H1 (cell line): ENCODE results near the gene CENPV. TPM values are rescaled to one million over a fixed set of nuclear protein-coding genes. Genes with fewer than 3 reads are reported as not detected.

Source experiments
- CTCF ChIA-PET: fragments of 300-600 bp; sonication (Branson Sonifier 250); formaldehyde crosslinking; loops from one replicate; lab custom pipeline; 2021; ENCODE audit not compliant: partially characterized antibody; lab: Charles Lee
- POLR2A ChIA-PET: fragments of 300-600 bp; sonication (Branson Sonifier 250); formaldehyde crosslinking; loops from one replicate; lab custom pipeline; 2021; ENCODE audit warnings: inconsistent platforms; ENCODE audit not compliant: partially characterized antibody; lab: Charles Lee
- DNase-seq, 2 experiments: peaks; one replicate each; pipeline versions ENCODE4 v3.0.0 to v3.0.0-alpha.2; 2010 to 2022; ENCODE audit warnings: low spot score in 2 of 2, low read depth in 1 of 2, mixed read lengths in 1 of 2
- FAIRE-seq: peaks from 2 replicates; lab custom pipeline; 2011; peaks lifted over from hg19 to GRCh38; lab: Jason Lieb, UNC
- H2AFZ ChIP-seq: 2 replicates; pipeline ENCODE4 v1.8.1; 2012; ENCODE audit warnings: low read length, inconsistent platforms
- H2AK5ac ChIP-seq: 2 replicates; pipeline ENCODE4 v1.6.1; 2013; ENCODE audit warnings: low read depth, low read length
- H2BK120ac ChIP-seq: replicated peaks from 2 replicates; pipeline ENCODE3; 2013; ENCODE audit warnings: low read depth, low read length, inconsistent platforms
- H2BK12ac ChIP-seq: 2 replicates; pipeline ENCODE4 v1.6.1; 2013; ENCODE audit warnings: low read depth, low read length
- H2BK15ac ChIP-seq: 2 replicates; pipeline ENCODE4 v1.6.1; 2013; ENCODE audit warnings: low read length
- H2BK20ac ChIP-seq: 2 replicates; pipeline ENCODE4 v1.6.1; 2013; ENCODE audit warnings: low read length
- H2BK5ac ChIP-seq: 2 replicates; pipeline ENCODE4 v1.6.1; 2013; ENCODE audit warnings: low read depth, low read length
- H3K14ac ChIP-seq: 2 replicates; pipeline ENCODE4 v1.6.1; 2013; ENCODE audit warnings: inconsistent platforms; ENCODE audit not compliant: insufficient read length
- H3K18ac ChIP-seq: 2 replicates; pipeline ENCODE4 v1.6.1; 2013; ENCODE audit warnings: low read length; ENCODE audit errors: extremely low read depth
- H3K23ac ChIP-seq: 2 replicates; pipeline ENCODE4 v1.6.1; 2013; ENCODE audit warnings: inconsistent platforms; ENCODE audit not compliant: insufficient read length
- H3K23me2 ChIP-seq: 2 replicates; pipeline ENCODE4 v1.6.1; 2013; ENCODE audit warnings: low read depth, low read length
- H3K27ac ChIP-seq: 2 replicates; pipeline ENCODE4 v1.6.1; 2011; ENCODE audit warnings: low read depth, low read length, inconsistent platforms
- H3K27me3 ChIP-seq, 4 experiments: replicated peaks in 1 of 4; 1 replicate in 1 of 4; 2 replicates in 3 of 4; pipeline versions ENCODE4 v1.6.1 to v1.8.1; 2011 to 2013; ENCODE audit warnings: low read length in 3 of 4, mild to moderate bottlenecking in 3 of 4, inconsistent platforms in 2 of 4, mixed read lengths in 2 of 4, moderate library complexity in 1 of 4; ENCODE audit not compliant: control insufficient read depth in 3 of 4, insufficient read depth in 3 of 4; ENCODE audit errors: extremely low read depth in 1 of 4
- H3K36me3 ChIP-seq, 4 experiments: 2 replicates each; pipeline versions ENCODE4 v1.6.1 to v1.8.1; 2011 to 2013; ENCODE audit warnings: mild to moderate bottlenecking in 4 of 4, low read length in 3 of 4, moderate library complexity in 2 of 4, control low read depth in 1 of 4, inconsistent platforms in 1 of 4; ENCODE audit not compliant: insufficient read depth in 4 of 4, control insufficient read depth in 2 of 4
- H3K4ac ChIP-seq: replicated peaks from 2 replicates; pipeline ENCODE3; 2013; ENCODE audit warnings: low read length, low read depth, mixed read lengths, inconsistent platforms; ENCODE audit not compliant: insufficient read length
- H3K4me1 ChIP-seq, 4 experiments: replicated peaks in 1 of 4; 1 replicate in 1 of 4; 2 replicates in 3 of 4; pipeline versions ENCODE4 v1.6.1 to v1.8.1; 2011 to 2013; ENCODE audit warnings: low read length in 3 of 4, inconsistent platforms in 2 of 4, mixed read lengths in 1 of 4; ENCODE audit not compliant: insufficient read depth in 4 of 4, control insufficient read depth in 3 of 4
- H3K4me2 ChIP-seq, 2 experiments: 2 replicates each; pipeline versions ENCODE4 v1.6.1 to v1.8.1; 2011 to 2013; ENCODE audit warnings: low read depth in 2 of 2, low read length in 2 of 2, control low read depth in 1 of 2, inconsistent platforms in 1 of 2, mild to moderate bottlenecking in 1 of 2; ENCODE audit not compliant: insufficient read depth in 1 of 2
- H3K4me3 ChIP-seq, 4 experiments: fragments of 200-600, 300-600 bp in 1 of 4; sonication (generic), shearing (Covaris generic), sonication (Bioruptor Twin) in 1 of 4; 2 replicates each; pipeline versions ENCODE4 v1.5.1 to v1.8.1; 2011 to 2016; ENCODE audit warnings: low read length in 4 of 4, low read depth in 3 of 4, control low read depth in 2 of 4, inconsistent platforms in 2 of 4, mild to moderate bottlenecking in 2 of 4, mixed read lengths in 1 of 4, moderate library complexity in 1 of 4; ENCODE audit not compliant: insufficient read depth in 2 of 4; ENCODE audit errors: extremely low read depth in 1 of 4
- H3K56ac ChIP-seq: replicated peaks from 2 replicates; pipeline ENCODE3; 2013; ENCODE audit warnings: low read depth, mild to moderate bottlenecking, mixed read lengths, low read length, inconsistent platforms; ENCODE audit not compliant: insufficient read length
- H3K79me1 ChIP-seq: 2 replicates; pipeline ENCODE4 v1.6.1; 2013; ENCODE audit warnings: low read depth, low read length, control low read depth
- H3K79me2 ChIP-seq, 2 experiments: 2 replicates each; pipeline versions ENCODE4 v1.6.1 to v1.8.1; 2012 to 2013; ENCODE audit warnings: low read length in 2 of 2, mild to moderate bottlenecking in 2 of 2, inconsistent platforms in 1 of 2; ENCODE audit not compliant: insufficient read depth in 2 of 2, control insufficient read depth in 1 of 2
- H3K9ac ChIP-seq, 4 experiments: replicated peaks in 1 of 4; 1 replicate in 1 of 4; 2 replicates in 3 of 4; pipeline versions ENCODE4 v1.6.1 to v1.8.1; 2011 to 2013; ENCODE audit warnings: low read depth in 3 of 4, low read length in 3 of 4, control low read depth in 2 of 4, mild to moderate bottlenecking in 2 of 4, moderate library complexity in 2 of 4, inconsistent platforms in 1 of 4; ENCODE audit errors: extremely low read depth in 1 of 4
- H3K9me3 ChIP-seq, 2 experiments: 2 replicates each; pipeline versions ENCODE4 v1.6.1 to v1.8.1; 2012 to 2013; ENCODE audit warnings: mild to moderate bottlenecking in 2 of 2, moderate library complexity in 2 of 2, control low read depth in 1 of 2, inconsistent platforms in 1 of 2, low read depth in 1 of 2, low read length in 1 of 2, mixed read lengths in 1 of 2; ENCODE audit not compliant: insufficient read depth in 2 of 2
- H4K20me1 ChIP-seq, 2 experiments: replicated peaks in 1 of 2; 2 replicates each; pipeline versions ENCODE3 to v1.8.1; 2011 to 2013; ENCODE audit warnings: inconsistent platforms in 2 of 2, low read length in 2 of 2, mild to moderate bottlenecking in 1 of 2; ENCODE audit not compliant: insufficient read depth in 2 of 2, control insufficient read depth in 1 of 2
- H4K5ac ChIP-seq: 2 replicates; pipeline ENCODE4 v1.6.1; 2013; ENCODE audit warnings: low read length, low read depth, mixed read lengths, inconsistent platforms; ENCODE audit not compliant: insufficient read length
- H4K8ac ChIP-seq: 2 replicates; pipeline ENCODE4 v1.8.0; 2013; ENCODE audit warnings: mild to moderate bottlenecking, moderate library complexity, low read length, inconsistent platforms; ENCODE audit not compliant: insufficient read depth; ENCODE audit errors: extremely low read depth
- H4K91ac ChIP-seq: replicated peaks from 2 replicates; pipeline ENCODE3; 2013; ENCODE audit warnings: low read length, mixed read lengths, inconsistent platforms; ENCODE audit not compliant: insufficient read length
- BACH1 ChIP-seq: IDR thresholded peaks from 2 replicates; pipeline ENCODE4 v1.6.1; 2012; ENCODE audit warnings: low read length, improper control_type of control experiment
- BCL11A ChIP-seq, 2 experiments: IDR thresholded peaks; one replicate each; pipeline ENCODE4 v1.6.1; 2011; ENCODE audit warnings: low read depth in 2 of 2, low read length in 2 of 2, mild to moderate bottlenecking in 2 of 2
- CEBPB ChIP-seq: IDR thresholded peaks from 2 replicates; pipeline ENCODE4 v1.6.1; 2012; ENCODE audit warnings: low read depth, low read length
- RBBP5 ChIP-seq: IDR thresholded peaks from 2 replicates; pipeline ENCODE4 v1.7.1; 2012; ENCODE audit warnings: low read depth, mild to moderate bottlenecking, inconsistent platforms, low read length, moderate library complexity, borderline replicate concordance
- RXRA ChIP-seq: IDR thresholded peaks from 2 replicates; pipeline ENCODE4 v1.6.1; 2011; ENCODE audit warnings: low read depth, mild to moderate bottlenecking, low read length, moderate library complexity; ENCODE audit not compliant: insufficient read depth
- WGBS, 2 experiments: shearing (Covaris generic) in 1 of 2; methylation state at CpG; one replicate each; pipeline versions ENCODE4 v1.1.6 to v1.1.7; 2013 to 2015; ENCODE audit warnings: low lambda C conversion rate in 2 of 2, mixed read lengths in 2 of 2, inconsistent platforms in 1 of 2, low coverage in 1 of 2, missing lambda C conversion rate in 1 of 2; ENCODE audit not compliant: insufficient replicate concordance in 2 of 2, insufficient coverage in 1 of 2, insufficient read length in 1 of 2; ENCODE audit errors: extremely low coverage in 1 of 2, missing lambda C conversion rate in 1 of 2; 5-methylcytosine and 5-hydroxymethylcytosine counted together
- polyA plus RNA-seq, 7 experiments: library from polyadenylated mRNA; depleted of rRNA in 3 of 7; stranded (reverse) in 5 of 7; unstranded in 2 of 7; fragments of >200 nt in 5 of 7; fragments of 200-250 nt in 2 of 7; gene quantifications; 1 replicate in 5 of 7; 2 replicates in 1 of 7; 4 replicates in 1 of 7; pipeline versions ENCODE4 v1.2.1 to v1.2.3, GENCODE V29; 2011 to 2013; ENCODE audit warnings: missing spikeins in 2 of 7, mixed read lengths in 2 of 7
- total RNA-seq: library from RNA; stranded (reverse); fragmentation: NEBNext Ultra II Directional; extraction: Animal tissue kit (Norgen Biotek cat#: 25700); gene quantifications from 2 replicates; pipeline ENCODE4 v1.2.1, GENCODE V29; 2021
- TF ChIP-seq, protein P1 (sequence below): IDR thresholded peaks from 2 replicates; pipeline ENCODE4 v1.6.1; 2011; ENCODE audit warnings: low read length, improper control_type of control experiment
- TF ChIP-seq, protein P2 (sequence below), 3 experiments: IDR thresholded peaks; 1 replicate in 2 of 3; 2 replicates in 1 of 3; pipeline versions ENCODE4 v1.5.1 to v1.6.1; 2011; ENCODE audit warnings: low read length in 3 of 3, mild to moderate bottlenecking in 3 of 3, inconsistent platforms in 2 of 3, low read depth in 1 of 3, moderate library complexity in 1 of 3; ENCODE audit not compliant: insufficient read depth in 1 of 3; ENCODE audit errors: control extremely low read depth in 1 of 3

The CENPV gene
- total and polyA plus RNA-seq, 2 of the 8 experiments (the other 6 are each of a cell fraction or from before 2014, with no cell fraction given), result 249 to 260 TPM

DNA sequence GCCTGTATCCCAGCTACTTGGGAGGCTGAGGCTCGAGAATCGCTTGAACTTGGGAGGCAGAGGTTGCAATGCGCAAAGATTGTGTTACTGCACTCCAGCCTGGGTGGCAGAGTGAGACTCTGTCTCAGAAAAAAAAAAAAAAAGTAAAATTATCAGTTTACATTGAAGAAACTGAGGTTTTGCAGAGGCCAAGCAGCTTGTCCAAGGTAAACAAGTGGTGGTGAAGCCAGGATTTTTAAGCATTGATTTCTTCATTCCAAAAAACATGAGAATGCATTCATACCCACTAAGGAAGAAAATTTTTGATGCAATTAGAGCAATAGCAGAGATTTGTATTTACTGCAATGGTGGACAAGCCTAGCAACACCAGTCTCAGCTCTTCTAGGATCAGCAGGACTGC, 52.7 kb downstream of the CENPV start:
- no peak for FAIRE-seq
- no peak for DNase-seq
- TF ChIP-seq, protein P1, sequence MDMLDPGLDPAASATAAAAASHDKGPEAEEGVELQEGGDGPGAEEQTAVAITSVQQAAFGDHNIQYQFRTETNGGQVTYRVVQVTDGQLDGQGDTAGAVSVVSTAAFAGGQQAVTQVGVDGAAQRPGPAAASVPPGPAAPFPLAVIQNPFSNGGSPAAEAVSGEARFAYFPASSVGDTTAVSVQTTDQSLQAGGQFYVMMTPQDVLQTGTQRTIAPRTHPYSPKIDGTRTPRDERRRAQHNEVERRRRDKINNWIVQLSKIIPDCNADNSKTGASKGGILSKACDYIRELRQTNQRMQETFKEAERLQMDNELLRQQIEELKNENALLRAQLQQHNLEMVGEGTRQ, result no peak
- TF ChIP-seq RXRA, result no peak
- TF ChIP-seq, protein P2, sequence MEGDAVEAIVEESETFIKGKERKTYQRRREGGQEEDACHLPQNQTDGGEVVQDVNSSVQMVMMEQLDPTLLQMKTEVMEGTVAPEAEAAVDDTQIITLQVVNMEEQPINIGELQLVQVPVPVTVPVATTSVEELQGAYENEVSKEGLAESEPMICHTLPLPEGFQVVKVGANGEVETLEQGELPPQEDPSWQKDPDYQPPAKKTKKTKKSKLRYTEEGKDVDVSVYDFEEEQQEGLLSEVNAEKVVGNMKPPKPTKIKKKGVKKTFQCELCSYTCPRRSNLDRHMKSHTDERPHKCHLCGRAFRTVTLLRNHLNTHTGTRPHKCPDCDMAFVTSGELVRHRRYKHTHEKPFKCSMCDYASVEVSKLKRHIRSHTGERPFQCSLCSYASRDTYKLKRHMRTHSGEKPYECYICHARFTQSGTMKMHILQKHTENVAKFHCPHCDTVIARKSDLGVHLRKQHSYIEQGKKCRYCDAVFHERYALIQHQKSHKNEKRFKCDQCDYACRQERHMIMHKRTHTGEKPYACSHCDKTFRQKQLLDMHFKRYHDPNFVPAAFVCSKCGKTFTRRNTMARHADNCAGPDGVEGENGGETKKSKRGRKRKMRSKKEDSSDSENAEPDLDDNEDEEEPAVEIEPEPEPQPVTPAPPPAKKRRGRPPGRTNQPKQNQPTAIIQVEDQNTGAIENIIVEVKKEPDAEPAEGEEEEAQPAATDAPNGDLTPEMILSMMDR (IDR thresholded peaks at IDR 0.05; ENCODE audit: control extremely low read depth in 1 of 3, insufficient read depth in 1 of 3, low read depth in 1 of 3, low read length in 3 of 3), result no peak
- no peak for TF ChIP-seq BCL11A (IDR thresholded peaks at IDR 0.05; ENCODE audit: low read depth in 2 of 2, low read length in 2 of 2)
- no peak for TF ChIP-seq RBBP5
- TF ChIP-seq CEBPB, result no peak
- no peak for TF ChIP-seq BACH1

More for the DNA sequence above, 52.7 kb downstream of the CENPV start:
- no peak overlapping the region for H2BK20ac ChIP-seq
- H4K8ac ChIP-seq, result no peak overlapping the region
- no peak overlapping the region for H4K91ac ChIP-seq
- no peak overlapping the region for H3K18ac ChIP-seq
- no peak overlapping the region for H3K27ac ChIP-seq
- no peaks in the 10 kb centered on the region for H3K9me3 ChIP-seq
- peaks cover 0 to 5% (median 4%) of the 10 kb centered on the region in 4 experiments; a peak in 4 of 7 replicates for H3K4me1 ChIP-seq
- CTCF ChIA-PET, result interaction anchor here (0.6 to 6.3 kb wide), 5 partner anchors 11 to 256 kb away, joined by 3 to 31 read pairs (median 6); no protein-coding TSS in a partner anchor
- H2AFZ ChIP-seq, result no peak overlapping the region
- WGBS, 2 experiments, result 91% methylated on average over 3 of the region's 3 CpGs; no CpG with 5 or more reads in 1 of the 2 experiments
- no peak overlapping the region for H3K14ac ChIP-seq
- H3K4me3 ChIP-seq, result no peak overlapping the region
- no peak overlapping the region for H3K23ac ChIP-seq
- POLR2A ChIA-PET, result no interaction called here
- peaks cover 0 to 4% (median 0%) of the 10 kb centered on the region in 4 experiments; a peak in 1 of 8 replicates for H3K36me3 ChIP-seq
- H3K79me2 ChIP-seq, result no peaks in the 10 kb centered on the region
- peaks cover 2 to 5% of the 10 kb centered on the region in 2 experiments for H4K20me1 ChIP-seq
- H3K9ac ChIP-seq, result no peak overlapping the region
- no peak overlapping the region for H3K4ac ChIP-seq
- H3K79me1 ChIP-seq, result no peaks in the 10 kb centered on the region; the same call in 1 of the 2 replicates
- no peak overlapping the region for H2BK120ac ChIP-seq
- no peaks in the 10 kb centered on the region for H3K27me3 ChIP-seq
- H2BK12ac ChIP-seq, result no peak overlapping the region
- H3K23me2 ChIP-seq, result no peaks in the 10 kb centered on the region
- no peak overlapping the region for H2BK15ac ChIP-seq
- no peak overlapping the region for H4K5ac ChIP-seq
- no peak overlapping the region for H2AK5ac ChIP-seq
- H3K4me2 ChIP-seq, result no peak overlapping the region
- H2BK5ac ChIP-seq, result no peak overlapping the region
- no peak overlapping the region for H3K56ac ChIP-seq
